ENCODE data around the gene NES.

NES gene

GRCh38 chr1:156684227-156684782 is 7.1 kb upstream of the NES start:
- H2AFZ ChIP-seq (ENCODE audit: low read depth, low read length) = no peak overlapping the region

GRCh38 chr1:156682166-156682890 is 5.1 kb upstream of the NES start:
- Histone ChIP-seq H3K9me3 (ENCODE audit: insufficient read depth, low read length, severe bottlenecking) (no peaks in the 10 kb centered on the region), H2AFZ (ENCODE audit: low read depth, low read length) (no peak overlapping the region), H3K4me2 (ENCODE audit: insufficient read depth, low read length) (no peak overlapping the region), H3K4me3 (ENCODE audit: low read depth in 1 of 2, low read length in 2 of 2) (no peak overlapping the region), H3K27ac (ENCODE audit: low read length) (no peak overlapping the region), H3K36me3 (ENCODE audit: insufficient read depth, low read length) (no peaks in the 10 kb centered on the region), H3K27me3 (ENCODE audit: insufficient read depth, low read length, poor library complexity) (peaks cover 57% of the 10 kb centered on the region), H3K4me1 (ENCODE audit: insufficient read depth, low read length) (0 out of 2 replicates have a peak, but pooled peaks cover 3% of the 10 kb centered on the region), H4K20me1 (ENCODE audit: insufficient read depth, low read length) (peaks cover 3% of the 10 kb centered on the region; the same call in 1 of the 2 replicates), H3K9ac (ENCODE audit: low read depth, low read length) (no peak overlapping the region), H3K79me2 (ENCODE audit: insufficient read depth, low read length) (no peaks in the 10 kb centered on the region)
- no peak for TF ChIP-seq CTCF (IDR thresholded peaks at IDR 0.05; ENCODE audit: borderline replicate concordance, extremely low read depth, low read length, poor library complexity, severe bottlenecking)
- no peak for TF ChIP-seq EZH2 (IDR thresholded peaks at IDR 0.05; ENCODE audit: borderline replicate concordance, low read depth, low read length, severe bottlenecking)
- ATAC-seq (ENCODE audit: insufficient read depth, low read depth) (no peak), DNase-seq (no peak)

More at GRCh38 chr1:156684227-156684782, 7.1 kb upstream of the NES start:
- Histone ChIP-seq H3K4me3 (ENCODE audit: low read depth in 1 of 2, low read length in 2 of 2) (no peak overlapping the region), H3K4me1 (ENCODE audit: insufficient read depth, low read length) (peaks cover 5% of the 10 kb centered on the region), H4K20me1 (ENCODE audit: insufficient read depth, low read length) (peaks cover 3% of the 10 kb centered on the region; the same call in 1 of the 2 replicates), H3K79me2 (ENCODE audit: insufficient read depth, low read length) (no peaks in the 10 kb centered on the region), H3K27me3 (ENCODE audit: insufficient read depth, low read length, poor library complexity) (peaks cover 39% of the 10 kb centered on the region), H3K9me3 (ENCODE audit: insufficient read depth, low read length, severe bottlenecking) (no peaks in the 10 kb centered on the region), H3K4me2 (ENCODE audit: insufficient read depth, low read length) (no peak overlapping the region), H3K9ac (ENCODE audit: low read depth, low read length) (no peak overlapping the region), H3K27ac (ENCODE audit: low read length) (no peak overlapping the region), H3K36me3 (ENCODE audit: insufficient read depth, low read length) (no peaks in the 10 kb centered on the region)
- DNase-seq = no peak
- TF ChIP-seq CTCF (IDR thresholded peaks at IDR 0.05; ENCODE audit: borderline replicate concordance, extremely low read depth, low read length, poor library complexity, severe bottlenecking) (peak; percentile 35), EZH2 (IDR thresholded peaks at IDR 0.05; ENCODE audit: borderline replicate concordance, low read depth, low read length, severe bottlenecking) (no peak)
- ATAC-seq (ENCODE audit: insufficient read depth, low read depth) = peak; percentile 58; the same call in 2 of the 3 replicates

- no peaks in the 10 kb centered on the region for H3K36me3 ChIP-seq (ENCODE audit: insufficient read depth, low read length)
- no peak for ATAC-seq (ENCODE audit: insufficient read depth, low read depth)
- H3K4me3 ChIP-seq (ENCODE audit: low read depth in 1 of 2, low read length in 2 of 2) = no peak overlapping the region
- 0 out of 2 replicates have a peak, but pooled peaks cover 3% of the 10 kb centered on the region for H3K4me1 ChIP-seq (ENCODE audit: insufficient read depth, low read length)
- TF ChIP-seq CTCF (IDR thresholded peaks at IDR 0.05; ENCODE audit: borderline replicate concordance, extremely low read depth, low read length, poor library complexity, severe bottlenecking) (no peak), EZH2 (IDR thresholded peaks at IDR 0.05; ENCODE audit: borderline replicate concordance, low read depth, low read length, severe bottlenecking) (no peak)
- no peak overlapping the region for H3K9ac ChIP-seq (ENCODE audit: low read depth, low read length)
- H3K4me2 ChIP-seq (ENCODE audit: insufficient read depth, low read length) = no peak overlapping the region
- no peak overlapping the region for H2AFZ ChIP-seq (ENCODE audit: low read depth, low read length)
- H3K9me3 ChIP-seq (ENCODE audit: insufficient read depth, low read length, severe bottlenecking) = no peaks in the 10 kb centered on the region
- peaks cover 3% of the 10 kb centered on the region; the same call in 1 of the 2 replicates for H4K20me1 ChIP-seq (ENCODE audit: insufficient read depth, low read length)
- no peak overlapping the region for H3K27ac ChIP-seq (ENCODE audit: low read length)
- peaks cover 60% of the 10 kb centered on the region for H3K27me3 ChIP-seq (ENCODE audit: insufficient read depth, low read length, poor library complexity)
- no peak for DNase-seq
- no peaks in the 10 kb centered on the region for H3K79me2 ChIP-seq (ENCODE audit: insufficient read depth, low read length)
These were observed 4.2 kb upstream of the NES start for GRCh38 chr1:156681196-156681960.

All from DND-41 (cell line).